Measurements from ENCODE around the gene GMDS.

Gene GMDS

GRCh38 chr6:2149361-2150006 is 95.9 kb downstream of the GMDS start:
- TF ChIP-seq CTCF (IDR thresholded peaks at IDR 0.05; ENCODE audit: low read depth, low read length) = no peak
- H3K4me3 ChIP-seq (replicated peaks in 1 of 2; ENCODE audit: low read depth in 2 of 2, low read length in 2 of 2) = no peak overlapping the region
- DNase-seq (ENCODE audit: low read depth in 2 of 2) = no peak

GRCh38 chr6:2148748-2149147 is 96.7 kb downstream of the GMDS start:
- H3K4me3 ChIP-seq (replicated peaks in 1 of 2; ENCODE audit: low read depth in 2 of 2, low read length in 2 of 2) = no peak overlapping the region
- DNase-seq (ENCODE audit: low read depth in 2 of 2) = no peak
- TF ChIP-seq CTCF (IDR thresholded peaks at IDR 0.05; ENCODE audit: low read depth, low read length) = no peak

- peak; percentile 47 to 67 for DNase-seq (ENCODE audit: low read depth in 2 of 2)
- no peak overlapping the region for H3K4me3 ChIP-seq (replicated peaks in 1 of 2; ENCODE audit: low read depth in 2 of 2, low read length in 2 of 2)
- TF ChIP-seq CTCF (IDR thresholded peaks at IDR 0.05; ENCODE audit: low read depth, low read length) = no peak
Observed at GRCh38 chr6:2147766-2148448, 97.5 kb downstream of the GMDS start.

- TF ChIP-seq CTCF (IDR thresholded peaks at IDR 0.05; ENCODE audit: low read depth, low read length) = no peak
- H3K4me3 ChIP-seq (replicated peaks in 1 of 2; ENCODE audit: low read depth in 2 of 2, low read length in 2 of 2) = no peak overlapping the region
- DNase-seq (ENCODE audit: low read depth in 2 of 2) = no peak
Observed at GRCh38 chr6:2147261-2147660, 98.1 kb downstream of the GMDS start.

- no peak for TF ChIP-seq CTCF (IDR thresholded peaks at IDR 0.05; ENCODE audit: low read depth, low read length)
- H3K4me3 ChIP-seq (replicated peaks in 1 of 2; ENCODE audit: low read depth in 2 of 2, low read length in 2 of 2) = no peak overlapping the region
- DNase-seq (ENCODE audit: low read depth in 2 of 2) = no peak
Observed at GRCh38 chr6:2144210-2144609, 101.2 kb downstream of the GMDS start.

- no peak for DNase-seq (ENCODE audit: low read depth in 2 of 2)
Observed at GRCh38 chr6:2141644-2142290, 103.6 kb downstream of the GMDS start.

More at GRCh38 chr6:2141644-2142290, 103.6 kb downstream of the GMDS start:
- no peak overlapping the region for H3K4me3 ChIP-seq (replicated peaks in 1 of 2; ENCODE audit: low read depth in 2 of 2, low read length in 2 of 2)
- no peak for TF ChIP-seq CTCF (IDR thresholded peaks at IDR 0.05; ENCODE audit: low read depth, low read length)
